RWPE2 (cell line): Measurements from ENCODE around the gene MYL10.
"Not testable (repeated sequence)": the region's sequence is repeated elsewhere in the genome, so short reads cannot be mapped to it uniquely, and the experiment has no call there.

Experiments
- ATAC-seq: fragments of 200-7000 bp; cut with Tn5 transposase; 3 replicates; pipeline ENCODE4 v1.9.1; 2021; ENCODE audit warnings: low read depth
- DNase-seq: peaks from one replicate; pipeline ENCODE4 v3.0.0-alpha.2; 2020; ENCODE audit warnings: low spot score
- H3K27ac ChIP-seq: fragments of 450-650 bp; 2 replicates; pipeline ENCODE4 v1.5.1; 2017; ENCODE audit warnings: mild to moderate bottlenecking; ENCODE audit not compliant: poor library complexity, severe bottlenecking
- H3K27me3 ChIP-seq: fragments of 250-450 bp; sonication (Bioruptor Pico); 2 replicates; pipeline ENCODE4 v1.5.1; 2021; ENCODE audit warnings: mild to moderate bottlenecking, moderate library complexity; ENCODE audit not compliant: insufficient read depth, poor library complexity, severe bottlenecking
- H3K36me3 ChIP-seq: fragments of 250-450 bp; sonication (Bioruptor Pico); 2 replicates; pipeline ENCODE4 v1.5.1; 2020; ENCODE audit warnings: low read depth, mild to moderate bottlenecking, moderate library complexity
- H3K4me1 ChIP-seq: fragments of 250-450 bp; sonication (Bioruptor Pico); 2 replicates; pipeline ENCODE4 v1.5.1; 2021; ENCODE audit warnings: mild to moderate bottlenecking, moderate library complexity; ENCODE audit not compliant: insufficient read depth, poor library complexity, severe bottlenecking
- H3K4me3 ChIP-seq: fragments of 250-450 bp; sonication (Bioruptor Pico); 2 replicates; pipeline ENCODE4 v1.5.1; 2021; ENCODE audit warnings: mild to moderate bottlenecking, moderate library complexity; ENCODE audit not compliant: severe bottlenecking
- H3K9me3 ChIP-seq: fragments of 250-450 bp; sonication (Bioruptor Pico); 2 replicates; pipeline ENCODE4 v1.5.1; 2021; ENCODE audit warnings: mild to moderate bottlenecking, moderate library complexity; ENCODE audit not compliant: severe bottlenecking
- TF ChIP-seq, protein P1 (sequence below): fragments of 450-650 bp; IDR thresholded peaks from one replicate; pipeline ENCODE4 v1.5.1; 2017; ENCODE audit warnings: mild to moderate bottlenecking, moderate library complexity; ENCODE audit not compliant: poor library complexity, severe bottlenecking

The MYL10 gene

GRCh38 chr7:101662447-101662998, 33.4 kb upstream of the MYL10 start:
- Histone ChIP-seq H3K27ac (no peak overlapping the region), H3K4me3 (no peak overlapping the region), H3K9me3 (no peaks in the 10 kb centered on the region), H3K36me3 (no peaks in the 10 kb centered on the region), H3K27me3 (no peaks in the 10 kb centered on the region), H3K4me1 (no peaks in the 10 kb centered on the region)
- DNase-seq, result no peak
- ATAC-seq, result no peak
- TF ChIP-seq, protein P1, sequence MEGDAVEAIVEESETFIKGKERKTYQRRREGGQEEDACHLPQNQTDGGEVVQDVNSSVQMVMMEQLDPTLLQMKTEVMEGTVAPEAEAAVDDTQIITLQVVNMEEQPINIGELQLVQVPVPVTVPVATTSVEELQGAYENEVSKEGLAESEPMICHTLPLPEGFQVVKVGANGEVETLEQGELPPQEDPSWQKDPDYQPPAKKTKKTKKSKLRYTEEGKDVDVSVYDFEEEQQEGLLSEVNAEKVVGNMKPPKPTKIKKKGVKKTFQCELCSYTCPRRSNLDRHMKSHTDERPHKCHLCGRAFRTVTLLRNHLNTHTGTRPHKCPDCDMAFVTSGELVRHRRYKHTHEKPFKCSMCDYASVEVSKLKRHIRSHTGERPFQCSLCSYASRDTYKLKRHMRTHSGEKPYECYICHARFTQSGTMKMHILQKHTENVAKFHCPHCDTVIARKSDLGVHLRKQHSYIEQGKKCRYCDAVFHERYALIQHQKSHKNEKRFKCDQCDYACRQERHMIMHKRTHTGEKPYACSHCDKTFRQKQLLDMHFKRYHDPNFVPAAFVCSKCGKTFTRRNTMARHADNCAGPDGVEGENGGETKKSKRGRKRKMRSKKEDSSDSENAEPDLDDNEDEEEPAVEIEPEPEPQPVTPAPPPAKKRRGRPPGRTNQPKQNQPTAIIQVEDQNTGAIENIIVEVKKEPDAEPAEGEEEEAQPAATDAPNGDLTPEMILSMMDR, result no peak

DNA sequence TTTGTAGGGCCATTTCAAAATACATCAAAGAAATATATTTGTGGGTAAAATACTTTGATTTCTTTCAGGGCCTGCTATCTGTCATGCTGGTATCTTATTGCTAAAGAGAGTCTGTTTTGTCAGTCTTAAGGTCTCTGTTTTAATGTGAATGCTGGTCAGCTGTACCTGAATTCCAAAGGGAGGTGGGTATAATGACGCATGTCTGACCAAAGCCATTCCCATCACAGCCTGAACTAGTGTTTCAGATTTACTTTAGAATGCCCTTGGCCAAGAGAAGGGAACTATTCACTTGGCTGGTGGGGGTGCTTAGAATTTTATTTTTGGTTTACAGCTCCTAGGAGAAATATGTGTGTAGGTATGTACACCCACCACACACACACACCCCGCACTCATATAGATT, 30.6 kb upstream of the MYL10 start:
- no peak for ATAC-seq

DNA sequence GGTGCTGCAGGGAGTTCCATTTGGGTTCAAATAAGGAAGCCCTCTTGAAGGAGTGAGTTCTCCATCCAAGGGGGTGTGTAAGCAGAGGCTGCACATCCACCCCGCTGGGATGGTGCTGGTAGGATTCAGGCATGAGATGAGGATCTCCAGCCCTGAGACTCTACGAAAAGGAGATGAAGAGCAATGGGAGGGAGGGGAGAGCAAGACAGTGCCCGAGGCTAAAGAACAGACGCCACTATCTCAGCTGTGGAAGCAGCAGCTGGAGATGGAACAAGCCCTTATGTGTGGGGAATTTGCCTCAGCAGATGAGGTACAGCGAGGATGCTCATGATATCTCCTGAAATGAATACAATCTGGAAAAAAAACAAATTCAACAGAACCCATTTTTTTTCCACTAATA, 28.1 kb upstream of the MYL10 start:
- Histone ChIP-seq H3K4me1 (no peaks in the 10 kb centered on the region), H3K27ac (no peak overlapping the region), H3K4me3 (no peak overlapping the region), H3K36me3 (no peaks in the 10 kb centered on the region), H3K9me3 (no peaks in the 10 kb centered on the region), H3K27me3 (no peaks in the 10 kb centered on the region)
- TF ChIP-seq, protein P1, result no peak
- ATAC-seq (no peak), DNase-seq (no peak)

More for the DNA sequence above, 30.6 kb upstream of the MYL10 start:
- H3K4me1 ChIP-seq, result no peaks in the 10 kb centered on the region
- H3K27ac ChIP-seq, result no peak overlapping the region
- no peaks in the 10 kb centered on the region for H3K9me3 ChIP-seq
- no peaks in the 10 kb centered on the region for H3K36me3 ChIP-seq
- TF ChIP-seq, protein P1, result no peak
- no peak for DNase-seq
- H3K4me3 ChIP-seq, result no peak overlapping the region
- no peaks in the 10 kb centered on the region for H3K27me3 ChIP-seq

DNA sequence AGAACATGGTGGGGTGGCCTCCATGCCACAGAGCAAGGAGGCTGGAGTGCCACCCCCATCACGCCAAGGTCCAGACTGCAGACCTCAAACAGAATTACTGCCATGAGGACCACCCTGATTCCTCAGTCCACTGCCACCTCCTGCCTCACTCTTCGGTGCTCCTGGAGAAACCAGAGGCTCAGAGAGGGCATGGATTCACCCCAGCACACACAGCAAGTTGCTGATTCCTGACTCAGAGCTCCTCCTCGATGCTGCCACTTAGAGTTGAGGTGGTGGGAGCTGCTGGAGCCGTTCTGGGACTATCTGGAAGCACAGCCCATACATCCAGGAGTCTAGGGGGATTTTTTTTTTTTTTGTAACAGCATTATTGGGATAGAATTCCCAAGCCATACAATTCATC, 22.0 kb upstream of the MYL10 start:
- H3K36me3 ChIP-seq, result no peaks in the 10 kb centered on the region
- no peaks in the 10 kb centered on the region for H3K27me3 ChIP-seq
- ATAC-seq, result no peak
- DNase-seq, result no peak
- H3K4me3 ChIP-seq, result no peak overlapping the region
- TF ChIP-seq, protein P1, result no peak
- no peaks in the 10 kb centered on the region for H3K9me3 ChIP-seq
- no peak overlapping the region for H3K27ac ChIP-seq
- H3K4me1 ChIP-seq, result no peaks in the 10 kb centered on the region

GRCh38 chr7:101650579-101651081, 21.5 kb upstream of the MYL10 start:
- Histone ChIP-seq H3K27ac (no peak overlapping the region), H3K4me3 (no peak overlapping the region)
- ATAC-seq, result no peak; the same call in 2 of the 3 replicates

DNA sequence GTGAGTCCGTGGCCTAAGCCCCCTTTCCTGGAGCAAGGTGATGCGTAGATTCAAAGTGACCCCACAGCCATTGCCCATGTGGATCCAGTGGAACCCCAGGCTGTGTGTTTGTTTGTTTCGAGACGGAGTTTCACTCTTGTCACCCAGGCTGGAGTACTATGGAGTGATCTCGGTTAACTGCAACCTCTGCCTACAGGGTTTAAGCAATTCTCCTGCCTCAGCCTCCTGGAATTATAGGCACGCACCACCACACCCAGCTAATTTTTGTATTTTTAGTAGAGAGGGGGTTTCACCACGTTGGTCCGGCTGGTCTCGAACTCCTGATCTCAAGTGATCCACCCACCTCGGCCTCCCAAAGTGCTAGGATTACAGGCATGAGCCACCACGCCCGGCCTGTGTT, 18.8 kb upstream of the MYL10 start:
- H3K4me3 ChIP-seq, ATAC-seq, H3K9me3 ChIP-seq, H3K4me1 ChIP-seq, H3K36me3 ChIP-seq, H3K27me3 ChIP-seq, H3K27ac ChIP-seq, DNase-seq: not testable (repeated sequence)

More at GRCh38 chr7:101650579-101651081, 21.5 kb upstream of the MYL10 start:
- DNase-seq, result no peak
- Histone ChIP-seq H3K36me3 (no peaks in the 10 kb centered on the region), H3K27me3 (no peaks in the 10 kb centered on the region), H3K4me1 (no peaks in the 10 kb centered on the region), H3K9me3 (no peaks in the 10 kb centered on the region)
- TF ChIP-seq, protein P1, result no peak
